HepG2 (cell line): ENCODE measurements around the gene CROCC. TPM values are rescaled to one million over a fixed set of nuclear protein-coding genes. Genes with fewer than 3 reads are reported as not detected.
A peak's percentile ranks its signal among the peaks of the same experiment; 100 is the strongest.

ENCODE experiments used
- CCAR2 ChIP-seq: fragments of 200-400 bp; formaldehyde crosslinking; optimal IDR thresholded peaks from 2 replicates; pipeline ENCODE3; 2018; ENCODE audit warnings: low read depth, mild to moderate bottlenecking, low read length, moderate library complexity
- DMAP1 ChIP-seq: IDR thresholded peaks from 2 replicates; pipeline ENCODE4 v1.6.1; 2016
- GABPB1 ChIP-seq: IDR thresholded peaks from 2 replicates; pipeline ENCODE4 v1.6.1; 2016; ENCODE audit warnings: mild to moderate bottlenecking, missing genetic modification reagents, moderate library complexity, missing compliant biosample characterization
- HDAC1 ChIP-seq: sonication (generic); formaldehyde crosslinking; IDR thresholded peaks from 2 replicates; pipeline ENCODE4 v1.5.1; 2020; ENCODE audit warnings: mild to moderate bottlenecking, missing genetic modification reagents
- HNF4A ChIP-seq: sonication (generic); formaldehyde crosslinking; IDR thresholded peaks from 2 replicates; pipeline ENCODE4 v1.4.0; 2020; ENCODE audit warnings: missing genetic modification reagents
- PLSCR1 ChIP-seq: sonication (generic); formaldehyde crosslinking; IDR thresholded peaks from 2 replicates; pipeline ENCODE4 v1.5.0; 2020; ENCODE audit warnings: missing genetic modification reagents, mild to moderate bottlenecking, borderline replicate concordance
- POLR2A ChIP-seq, 2 experiments: IDR thresholded peaks; 2 replicates each; pipeline ENCODE4 v1.6.1; 2011; ENCODE audit warnings: low read depth in 2 of 2, low read length in 2 of 2, mild to moderate bottlenecking in 1 of 2, moderate library complexity in 1 of 2; ENCODE audit not compliant: insufficient read depth in 1 of 2
- PREB ChIP-seq: sonication (generic); formaldehyde crosslinking; IDR thresholded peaks from 2 replicates; pipeline ENCODE4 v1.4.0; 2020; ENCODE audit warnings: missing genetic modification reagents
- RCOR2 ChIP-seq: IDR thresholded peaks from 2 replicates; pipeline ENCODE4 v1.6.1; 2016; ENCODE audit warnings: missing biosample characterization, missing genetic modification reagents
- ZFY ChIP-seq: sonication (generic); formaldehyde crosslinking; IDR thresholded peaks from 2 replicates; pipeline ENCODE4 v1.4.0; 2020; ENCODE audit warnings: missing genetic modification reagents
- ZNF317 ChIP-seq: sonication (generic); formaldehyde crosslinking; IDR thresholded peaks from 2 replicates; pipeline ENCODE4 v1.5.0; 2020; ENCODE audit warnings: mild to moderate bottlenecking, missing genetic modification reagents
- ZNF709 ChIP-seq: sonication (generic); formaldehyde crosslinking; IDR thresholded peaks from 2 replicates; pipeline ENCODE4 v1.5.0; 2020; ENCODE audit warnings: mild to moderate bottlenecking, missing genetic modification reagents
- ZNF792 ChIP-seq: IDR thresholded peaks from 2 replicates; pipeline ENCODE4 v1.6.1; 2016
- polyA plus RNA-seq, 8 experiments: library from polyadenylated mRNA; depleted of rRNA in 3 of 8; stranded (reverse) in 7 of 8; unstranded in 1 of 8; fragments of >200 nt; fragmentation: Illumina TruSeq in 4 of 8; extraction: Trizol in 4 of 8; gene quantifications; 2 replicates each; pipeline versions ENCODE4 v1.2.1 to v1.2.3, GENCODE V29; 2011 to 2016; ENCODE audit warnings: low read depth in 4 of 8, missing spikeins in 1 of 8, mixed read lengths in 1 of 8; ENCODE audit not compliant: insufficient read depth in 1 of 8
- total RNA-seq, 5 experiments: library from RNA; depleted of rRNA; stranded (reverse); fragments of >200 nt; fragmentation: Illumina TruSeq; extraction: Trizol; gene quantifications; 2 replicates each; pipeline ENCODE4 v1.2.3, GENCODE V29; 2016; ENCODE audit warnings: low read depth in 1 of 5
- TF ChIP-seq, protein P1 (sequence below), 2 experiments: fragments of 450-650 bp in 1 of 2; sonication (generic) in 1 of 2; formaldehyde crosslinking in 1 of 2; IDR thresholded peaks; 2 replicates each; pipeline versions ENCODE4 v1.6.1 to v1.8.0; 2016 to 2022; ENCODE audit warnings: antibody characterized with exemption in 1 of 2, mild to moderate bottlenecking in 1 of 2, missing genetic modification reagents in 1 of 2
- TF ChIP-seq, protein P2 (sequence below): sonication (generic); formaldehyde crosslinking; conservative IDR thresholded peaks from 2 replicates; pipeline ENCODE4 v1.8.0; 2022; ENCODE audit warnings: mild to moderate bottlenecking, moderate library complexity, missing genetic modification reagents

The CROCC gene
- total and polyA plus RNA-seq, 2 of the 13 experiments (the other 11 are each of a cell fraction or from before 2014, with no cell fraction given) = 7.8 to 15.5 TPM

DNA sequence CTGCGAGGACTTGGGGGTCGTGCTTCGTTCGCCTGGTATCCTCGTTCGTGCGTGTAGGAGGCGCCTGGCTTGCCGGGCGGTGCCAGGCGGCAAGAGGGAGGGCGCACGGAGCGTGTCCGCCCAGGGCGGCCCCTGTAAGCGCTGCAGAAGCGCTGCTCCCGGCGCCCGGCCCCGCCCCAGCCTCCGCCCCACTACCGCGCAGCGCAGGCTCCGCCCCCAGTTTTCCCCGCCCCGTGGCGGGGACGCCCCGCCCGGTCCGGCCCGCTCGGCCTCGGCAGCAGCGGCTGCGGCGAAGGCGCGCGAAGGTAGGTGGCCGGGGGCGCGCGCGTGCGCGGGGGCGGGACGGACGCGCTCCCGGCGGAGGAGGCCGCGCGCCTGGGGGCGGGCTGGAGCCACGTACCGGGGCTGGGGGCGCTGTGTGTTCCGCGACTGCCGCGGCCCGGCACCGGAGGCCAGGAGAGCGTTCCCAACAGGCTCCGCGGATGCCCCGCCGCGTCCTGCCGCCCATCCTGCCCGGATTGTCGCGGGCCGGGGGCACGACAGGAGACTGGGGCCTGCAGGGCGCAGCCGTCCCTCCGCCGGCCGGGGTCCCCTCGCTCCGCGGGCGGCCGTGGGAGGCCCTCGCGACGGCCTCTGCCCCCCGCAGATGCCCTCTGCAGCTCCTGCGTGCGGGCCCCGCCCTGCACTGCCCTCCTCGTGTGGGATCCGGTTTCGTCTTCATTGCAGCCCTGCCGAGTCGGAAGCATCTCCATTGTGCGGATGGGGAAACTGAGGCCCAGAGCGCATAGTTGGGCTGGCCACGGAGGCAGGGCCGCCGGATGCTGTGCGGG is 7.7 kb upstream of the CROCC start (continued):
- TF ChIP-seq, protein P1, sequence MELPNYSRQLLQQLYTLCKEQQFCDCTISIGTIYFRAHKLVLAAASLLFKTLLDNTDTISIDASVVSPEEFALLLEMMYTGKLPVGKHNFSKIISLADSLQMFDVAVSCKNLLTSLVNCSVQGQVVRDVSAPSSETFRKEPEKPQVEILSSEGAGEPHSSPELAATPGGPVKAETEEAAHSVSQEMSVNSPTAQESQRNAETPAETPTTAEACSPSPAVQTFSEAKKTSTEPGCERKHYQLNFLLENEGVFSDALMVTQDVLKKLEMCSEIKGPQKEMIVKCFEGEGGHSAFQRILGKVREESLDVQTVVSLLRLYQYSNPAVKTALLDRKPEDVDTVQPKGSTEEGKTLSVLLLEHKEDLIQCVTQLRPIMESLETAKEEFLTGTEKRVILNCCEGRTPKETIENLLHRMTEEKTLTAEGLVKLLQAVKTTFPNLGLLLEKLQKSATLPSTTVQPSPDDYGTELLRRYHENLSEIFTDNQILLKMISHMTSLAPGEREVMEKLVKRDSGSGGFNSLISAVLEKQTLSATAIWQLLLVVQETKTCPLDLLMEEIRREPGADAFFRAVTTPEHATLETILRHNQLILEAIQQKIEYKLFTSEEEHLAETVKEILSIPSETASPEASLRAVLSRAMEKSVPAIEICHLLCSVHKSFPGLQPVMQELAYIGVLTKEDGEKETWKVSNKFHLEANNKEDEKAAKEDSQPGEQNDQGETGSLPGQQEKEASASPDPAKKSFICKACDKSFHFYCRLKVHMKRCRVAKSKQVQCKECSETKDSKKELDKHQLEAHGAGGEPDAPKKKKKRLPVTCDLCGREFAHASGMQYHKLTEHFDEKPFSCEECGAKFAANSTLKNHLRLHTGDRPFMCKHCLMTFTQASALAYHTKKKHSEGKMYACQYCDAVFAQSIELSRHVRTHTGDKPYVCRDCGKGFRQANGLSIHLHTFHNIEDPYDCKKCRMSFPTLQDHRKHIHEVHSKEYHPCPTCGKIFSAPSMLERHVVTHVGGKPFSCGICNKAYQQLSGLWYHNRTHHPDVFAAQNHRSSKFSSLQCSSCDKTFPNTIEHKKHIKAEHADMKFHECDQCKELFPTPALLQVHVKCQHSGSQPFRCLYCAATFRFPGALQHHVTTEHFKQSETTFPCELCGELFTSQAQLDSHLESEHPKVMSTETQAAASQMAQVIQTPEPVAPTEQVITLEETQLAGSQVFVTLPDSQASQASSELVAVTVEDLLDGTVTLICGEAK (IDR thresholded peaks at IDR 0.05) = no peak
- TF ChIP-seq, protein P1 (CRISPR knock-in tag; IDR thresholded peaks at IDR 0.05) = no peak
- peak; percentile 51 to 69; a peak in 3 of 4 replicates for TF ChIP-seq POLR2A (IDR thresholded peaks at IDR 0.05; ENCODE audit: insufficient read depth in 1 of 2, low read depth in 2 of 2, low read length in 2 of 2)
- TF ChIP-seq HDAC1 = 0 out of 2 replicates have a peak, but pooled peaks have one; percentile 30
- peak; percentile 42; the same call in 1 of the 2 replicates for TF ChIP-seq ZNF792 (CRISPR knock-in tag)
- TF ChIP-seq ZNF709 (CRISPR knock-in tag) = peak; percentile 48
- TF ChIP-seq PREB = no peak
- 0 out of 2 replicates have a peak, but pooled peaks have one; percentile 29 for TF ChIP-seq ZNF317
- peak; percentile 89 for TF ChIP-seq ZFY (CRISPR knock-in tag)
- TF ChIP-seq, protein P2, sequence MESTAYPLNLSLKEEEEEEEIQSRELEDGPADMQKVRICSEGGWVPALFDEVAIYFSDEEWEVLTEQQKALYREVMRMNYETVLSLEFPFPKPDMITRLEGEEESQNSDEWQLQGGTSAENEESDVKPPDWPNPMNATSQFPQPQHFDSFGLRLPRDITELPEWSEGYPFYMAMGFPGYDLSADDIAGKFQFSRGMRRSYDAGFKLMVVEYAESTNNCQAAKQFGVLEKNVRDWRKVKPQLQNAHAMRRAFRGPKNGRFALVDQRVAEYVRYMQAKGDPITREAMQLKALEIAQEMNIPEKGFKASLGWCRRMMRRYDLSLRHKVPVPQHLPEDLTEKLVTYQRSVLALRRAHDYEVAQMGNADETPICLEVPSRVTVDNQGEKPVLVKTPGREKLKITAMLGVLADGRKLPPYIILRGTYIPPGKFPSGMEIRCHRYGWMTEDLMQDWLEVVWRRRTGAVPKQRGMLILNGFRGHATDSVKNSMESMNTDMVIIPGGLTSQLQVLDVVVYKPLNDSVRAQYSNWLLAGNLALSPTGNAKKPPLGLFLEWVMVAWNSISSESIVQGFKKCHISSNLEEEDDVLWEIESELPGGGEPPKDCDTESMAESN (CRISPR knock-in tag) = peak; percentile 32; the same call in 1 of the 2 replicates
- TF ChIP-seq DMAP1 (CRISPR knock-in tag) = 0 out of 2 replicates have a peak, but pooled peaks have one; percentile 25
- TF ChIP-seq RCOR2 (CRISPR knock-in tag) = no peak
- no peak for TF ChIP-seq HNF4A (CRISPR knock-in tag)
- TF ChIP-seq GABPB1 (CRISPR knock-in tag) = peak; percentile 29; the same call in 1 of the 2 replicates
- no peak for TF ChIP-seq PLSCR1 (CRISPR knock-in tag)
- TF ChIP-seq CCAR2 = no peak
